Left cardiac atrium (tissue), 4 donors: ENCODE measurements around the gene ITPR2. TPM values are rescaled to one million over a fixed set of nuclear protein-coding genes. Genes with fewer than 3 reads are reported as not detected.
"Not testable (repeated sequence)": the region's sequence is repeated elsewhere in the genome, so short reads cannot be mapped to it uniquely, and the experiment has no call there.

Experiments
- ATAC-seq, 2 donors: fragments of 200-7000 bp; cut with Tn5 transposase; one replicate each; pipeline ENCODE4 v1.9.1; 2020; ENCODE audit warnings: mild to moderate bottlenecking in 2 of 2, moderate library complexity in 2 of 2
- DNase-seq: peaks from one replicate; pipeline ENCODE4 v3.0.0-alpha.2; 2020
- intact Hi-C, 2 donors: fragments of 100-400 bp; cut with DNase I; formaldehyde crosslinking; loops; one replicate each; pipeline versions ENCODE4 v1.14.1 to v1.15.1; 2022 to 2023
- total RNA-seq, 2 donors: library from RNA; stranded (reverse); fragmentation: NEBNext Ultra II Directional; extraction: Animal tissue kit (Norgen Biotek cat#: 25700); gene quantifications; one replicate each; pipeline ENCODE4 v1.2.1, GENCODE V29; 2021
- donor health status: DM: no; HTN: yes; CAD: no.
- donor health status: DM: no; HTN: yes; CAD: no; lungs with severe emphysema.
- donor health status: DM: yes; HTN: yes; CAD: no.
- donor health status: Dilated cardiomyopathy.

ITPR2 gene
- total RNA-seq, 2 donors from 2014 or later: 25.4 to 26.7 TPM

DNA sequence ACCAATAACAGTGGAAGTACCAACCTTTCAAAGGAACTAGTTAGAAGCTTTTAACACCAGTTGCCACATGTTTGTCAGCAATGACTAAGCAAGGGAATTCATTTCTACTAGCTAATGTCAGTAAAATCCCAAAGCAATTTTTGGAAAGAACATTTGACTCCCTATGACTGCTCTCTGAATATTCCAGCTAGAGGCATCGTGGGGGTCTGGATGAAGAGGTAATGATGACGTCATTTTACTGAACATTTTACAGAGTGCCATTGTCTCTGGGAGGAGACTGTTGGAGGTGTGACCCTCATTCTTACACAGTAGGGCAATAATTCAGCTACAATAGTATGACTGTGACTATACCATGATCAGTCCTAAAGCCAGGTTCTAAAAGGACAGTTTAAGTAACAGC, 204.8 kb downstream of the ITPR2 start:
- intact Hi-C loops: no loop called here
- ATAC-seq: no peak
- no peak for DNase-seq

DNA sequence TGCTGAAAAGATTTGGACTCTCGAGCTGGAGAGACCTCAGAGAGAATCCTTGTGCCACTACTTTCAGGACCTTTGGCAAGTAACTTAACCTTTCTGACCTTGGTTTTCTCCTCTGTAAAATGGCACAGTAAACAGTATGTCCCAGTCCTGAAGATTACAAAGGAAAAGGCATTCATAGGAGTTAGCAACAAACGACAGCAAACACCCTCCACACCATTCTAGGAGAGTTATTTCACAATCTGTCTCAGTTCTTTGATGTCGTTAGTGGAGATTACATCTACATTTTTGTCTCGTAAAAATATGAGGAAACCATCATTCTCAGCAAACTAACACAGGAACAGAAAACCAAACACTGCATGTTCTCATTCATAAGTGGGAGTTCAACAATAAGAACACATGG, 205.7 kb downstream of the ITPR2 start:
- DNase-seq (no peak), ATAC-seq (no peak)
- intact Hi-C loops: no loop called here

DNA sequence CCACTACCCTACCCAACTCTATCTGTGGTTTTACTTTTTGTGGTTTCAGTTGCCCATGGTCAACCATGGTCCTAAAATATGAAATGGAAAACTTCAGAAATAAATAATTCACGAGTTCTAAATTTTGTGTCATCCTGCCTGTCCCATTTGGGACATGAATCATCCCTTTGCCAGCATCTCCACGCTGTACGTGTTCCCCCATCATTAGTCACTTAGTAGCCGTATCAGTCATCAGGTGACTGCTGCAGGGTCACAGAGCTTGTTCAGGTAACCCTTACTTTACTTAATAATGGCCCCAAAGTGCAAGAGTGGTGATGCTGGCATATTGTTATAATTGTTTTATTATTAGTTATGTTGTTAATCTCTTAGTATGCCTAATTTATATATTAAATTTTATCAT, 209.9 kb downstream of the ITPR2 start:
- no peak for DNase-seq

GRCh38 chr12:26622601-26623000, 210.4 kb downstream of the ITPR2 start:
- ATAC-seq: no peak
- intact Hi-C loops: no loop called here
- DNase-seq: no peak

More for the DNA sequence above, 209.9 kb downstream of the ITPR2 start:
- intact Hi-C loops: no loop called here
- ATAC-seq: no peak

GRCh38 chr12:26621932-26622331, 211.1 kb downstream of the ITPR2 start:
- no peak for DNase-seq
- intact Hi-C loops: no loop called here
- no peak for ATAC-seq

GRCh38 chr12:26620907-26621306, 212.1 kb downstream of the ITPR2 start:
- intact Hi-C loops: no loop called here
- no peak for ATAC-seq
- no peak for DNase-seq

GRCh38 chr12:26617513-26617912, 215.5 kb downstream of the ITPR2 start:
- ATAC-seq (no peak), DNase-seq (no peak)
- intact Hi-C loops: loop anchor here in 1 of 2 donors (10.0 kb wide), 1 partner anchor 183 kb away; no protein-coding TSS in a partner anchor

GRCh38 chr12:26614011-26614616, 218.9 kb downstream of the ITPR2 start:
- intact Hi-C loops: loop anchor here in 1 of 2 donors (10.0 kb wide), 1 partner anchor 179 kb away; no protein-coding TSS in a partner anchor
- peak; percentile 47 to 57 for ATAC-seq
- DNase-seq: peak; percentile 18

GRCh38 chr12:26612203-26612602, 220.8 kb downstream of the ITPR2 start:
- no peak for ATAC-seq
- no peak for DNase-seq
- intact Hi-C loops: loop anchor here in 1 of 2 donors (10.0 kb wide), 1 partner anchor 177 kb away; no protein-coding TSS in a partner anchor

GRCh38 chr12:26611598-26611997, 221.4 kb downstream of the ITPR2 start:
- intact Hi-C loops: loop anchor here in 1 of 2 donors (10.0 kb wide), 1 partner anchor 177 kb away; no protein-coding TSS in a partner anchor
- DNase-seq (no peak), ATAC-seq (no peak)

DNA sequence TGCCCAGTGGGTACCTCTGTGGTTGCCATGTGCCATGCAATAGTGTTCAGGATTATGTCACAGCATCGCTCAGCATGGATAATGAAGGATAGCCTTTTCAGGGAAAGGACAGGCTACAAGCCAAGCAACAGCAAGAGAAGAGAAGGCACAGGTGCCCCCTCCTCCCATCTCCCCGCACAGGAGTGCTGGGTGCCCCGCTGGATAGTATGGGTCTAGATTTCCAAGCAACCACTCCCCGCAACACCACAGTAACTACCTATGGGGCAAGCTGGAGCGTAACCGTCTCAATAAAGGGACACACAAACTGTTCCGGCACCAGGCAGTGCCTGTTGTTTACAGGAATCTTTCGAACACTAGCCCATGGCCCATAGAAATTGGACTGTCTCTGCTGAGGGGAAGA, 222.2 kb downstream of the ITPR2 start:
- ATAC-seq: no peak
- DNase-seq: no peak
- intact Hi-C loops: loop anchor here in 1 of 2 donors (10.0 kb wide), 1 partner anchor 176 kb away; no protein-coding TSS in a partner anchor

DNA sequence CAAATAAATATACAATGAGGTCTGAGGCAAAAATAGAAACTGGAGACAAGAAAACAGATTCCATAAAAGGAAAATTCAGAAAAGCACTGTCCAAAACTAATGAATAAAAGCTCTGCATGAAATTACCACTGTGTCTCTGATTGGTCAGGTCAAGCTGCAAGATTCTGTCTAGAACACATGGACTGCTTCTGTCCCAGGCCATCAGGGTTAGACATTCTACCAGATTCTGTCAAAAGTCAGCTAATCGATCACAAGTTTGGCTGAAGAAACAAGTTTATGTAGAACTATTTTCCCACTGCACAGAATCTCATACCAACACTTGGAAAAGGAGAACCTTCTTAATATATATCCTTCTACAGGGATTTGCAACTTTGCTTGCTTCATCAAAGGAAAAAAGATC, 223.0 kb downstream of the ITPR2 start:
- no peak for DNase-seq
- ATAC-seq: no peak
- intact Hi-C loops: loop anchor here in 1 of 2 donors (10.0 kb wide), 1 partner anchor 175 kb away; no protein-coding TSS in a partner anchor

- ATAC-seq (no peak), DNase-seq (no peak)
- intact Hi-C loops: no loop called here
These were observed 224.3 kb downstream of the ITPR2 start for GRCh38 chr12:26608706-26609105.

GRCh38 chr12:26608273-26608672, 224.7 kb downstream of the ITPR2 start:
- DNase-seq (no peak), ATAC-seq (no peak)
- intact Hi-C loops: no loop called here

GRCh38 chr12:26606911-26607310, 226.1 kb downstream of the ITPR2 start:
- ATAC-seq (no peak), DNase-seq (no peak)
- intact Hi-C loops: no loop called here

- peak; percentile 17 for DNase-seq
- intact Hi-C loops, ATAC-seq: not testable (repeated sequence)
These were observed 228.2 kb downstream of the ITPR2 start for GRCh38 chr12:26604813-26605212.

GRCh38 chr12:26599096-26599695, 233.8 kb downstream of the ITPR2 start:
- ATAC-seq: no peak
- intact Hi-C loops: no loop called here
- DNase-seq: no peak

GRCh38 chr12:26595806-26596205, 237.2 kb downstream of the ITPR2 start:
- no peak for ATAC-seq
- intact Hi-C loops: no loop called here
- DNase-seq: no peak

DNA sequence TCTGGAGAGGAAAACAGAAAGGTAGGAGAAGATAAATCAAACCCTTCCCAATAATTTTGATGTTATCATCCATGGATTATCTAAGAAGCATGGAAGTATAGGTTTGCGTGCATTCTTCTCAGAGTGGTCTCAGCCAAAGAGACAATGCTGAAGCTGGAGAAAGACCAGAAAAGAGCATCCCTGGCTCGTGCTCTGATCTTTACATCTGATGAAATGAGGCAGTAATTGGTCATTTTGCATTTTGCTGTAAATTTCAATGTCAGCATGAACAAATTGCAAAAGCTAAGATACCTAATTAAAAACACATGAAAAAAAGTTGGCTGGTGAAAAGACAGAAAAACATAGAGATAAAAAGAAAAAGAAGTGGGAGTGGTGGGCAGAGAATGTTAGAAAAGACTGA, 252.4 kb downstream of the ITPR2 start:
- DNase-seq (no peak), ATAC-seq (no peak)
- intact Hi-C loops: no loop called here

GRCh38 chr12:26576266-26576665, 256.7 kb downstream of the ITPR2 start:
- DNase-seq: no peak
- ATAC-seq: no peak
- intact Hi-C loops: no loop called here
